ENCODE measurements around the gene TMEM256. TPM values are rescaled to one million over a fixed set of nuclear protein-coding genes. Genes with fewer than 3 reads are reported as not detected.
"Not testable (repeated sequence)": the region's sequence is repeated elsewhere in the genome, so short reads cannot be mapped to it uniquely, and the experiment has no call there.

Gene TMEM256
- total and polyA plus RNA-seq, 2 donors from 2014 or later, result 55.8 to 389 TPM

DNA sequence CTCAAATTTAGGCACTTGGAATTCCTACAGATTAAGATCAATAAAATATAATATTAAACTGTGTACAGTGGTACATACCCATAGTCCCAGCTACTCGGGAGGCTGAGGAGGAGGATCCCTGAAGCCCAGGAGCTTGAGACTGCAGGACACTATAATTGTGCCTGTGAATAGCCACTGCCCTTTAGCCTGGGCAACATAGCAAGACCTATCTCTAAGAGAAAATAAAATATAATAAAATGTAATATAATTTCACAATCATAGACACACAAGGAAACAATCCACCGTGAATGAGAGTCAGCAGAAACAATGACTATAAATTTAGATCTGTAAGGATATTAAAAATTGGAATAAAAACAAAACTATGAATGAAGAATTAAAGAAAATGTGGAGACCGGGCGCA, 33.0 kb downstream of the TMEM256 start:
- Histone ChIP-seq H3K4me1 (ENCODE audit: control insufficient read depth in 2 of 3, insufficient read depth in 2 of 3, low read depth in 1 of 3, low read length in 3 of 3) (no peaks in the 10 kb centered on the region), H3K27me3 (ENCODE audit: control insufficient read depth, insufficient read depth, low read length) (no peaks in the 10 kb centered on the region), H3K9ac (ENCODE audit: low read length in 3 of 3) (no peak overlapping the region), H3K27ac (ENCODE audit: low read depth in 2 of 2, low read length in 2 of 2) (no peak overlapping the region), H3K9me3 (ENCODE audit: control insufficient read depth in 2 of 3, insufficient read depth in 1 of 3, low read length in 3 of 3) (no peaks in the 10 kb centered on the region), H3K36me3 (ENCODE audit: control insufficient read depth in 2 of 3, insufficient read depth in 3 of 3, low read length in 3 of 3) (no peaks in the 10 kb centered on the region), H3K4me3 (ENCODE audit: low read length in 3 of 3) (no peak overlapping the region)
- FAIRE-seq (no peak), DNase-seq (no peak)
- intact Hi-C loops (cut with DNase I), result no loop called here
- TF ChIP-seq, protein P1, sequence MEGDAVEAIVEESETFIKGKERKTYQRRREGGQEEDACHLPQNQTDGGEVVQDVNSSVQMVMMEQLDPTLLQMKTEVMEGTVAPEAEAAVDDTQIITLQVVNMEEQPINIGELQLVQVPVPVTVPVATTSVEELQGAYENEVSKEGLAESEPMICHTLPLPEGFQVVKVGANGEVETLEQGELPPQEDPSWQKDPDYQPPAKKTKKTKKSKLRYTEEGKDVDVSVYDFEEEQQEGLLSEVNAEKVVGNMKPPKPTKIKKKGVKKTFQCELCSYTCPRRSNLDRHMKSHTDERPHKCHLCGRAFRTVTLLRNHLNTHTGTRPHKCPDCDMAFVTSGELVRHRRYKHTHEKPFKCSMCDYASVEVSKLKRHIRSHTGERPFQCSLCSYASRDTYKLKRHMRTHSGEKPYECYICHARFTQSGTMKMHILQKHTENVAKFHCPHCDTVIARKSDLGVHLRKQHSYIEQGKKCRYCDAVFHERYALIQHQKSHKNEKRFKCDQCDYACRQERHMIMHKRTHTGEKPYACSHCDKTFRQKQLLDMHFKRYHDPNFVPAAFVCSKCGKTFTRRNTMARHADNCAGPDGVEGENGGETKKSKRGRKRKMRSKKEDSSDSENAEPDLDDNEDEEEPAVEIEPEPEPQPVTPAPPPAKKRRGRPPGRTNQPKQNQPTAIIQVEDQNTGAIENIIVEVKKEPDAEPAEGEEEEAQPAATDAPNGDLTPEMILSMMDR (IDR thresholded peaks at IDR 0.05; ENCODE audit: borderline replicate concordance, extremely low read depth, insufficient read depth), result no peak

DNA sequence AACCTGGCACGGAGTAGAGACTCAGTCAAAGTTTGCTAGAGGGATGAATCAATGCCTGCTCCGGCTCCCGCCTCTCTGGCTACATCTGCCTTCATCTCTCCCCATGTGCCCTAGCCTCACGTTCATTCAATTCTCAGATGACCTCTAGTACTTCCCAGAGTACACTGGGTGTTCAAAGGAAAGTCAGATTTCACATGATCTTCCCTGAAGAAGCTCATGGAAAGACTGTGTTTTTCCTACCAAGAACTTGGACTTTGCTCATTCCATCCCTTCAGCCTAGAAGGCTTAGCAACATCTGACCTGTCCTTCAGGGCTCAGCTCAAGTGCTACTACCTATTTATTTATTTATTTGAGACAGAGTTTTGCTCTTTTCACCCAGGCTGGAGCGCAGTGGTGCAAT, 34.1 kb downstream of the TMEM256 start:
- TF ChIP-seq, protein P1 (IDR thresholded peaks at IDR 0.05; ENCODE audit: borderline replicate concordance, extremely low read depth, insufficient read depth), result no peak
- Histone ChIP-seq H3K9me3 (ENCODE audit: control insufficient read depth in 2 of 3, insufficient read depth in 1 of 3, low read length in 3 of 3) (no peaks in the 10 kb centered on the region), H3K36me3 (ENCODE audit: control insufficient read depth in 2 of 3, insufficient read depth in 3 of 3, low read length in 3 of 3) (no peaks in the 10 kb centered on the region), H3K27ac (ENCODE audit: low read depth in 2 of 2, low read length in 2 of 2) (no peak overlapping the region), H3K4me3 (ENCODE audit: low read length in 3 of 3) (no peak overlapping the region), H3K27me3 (ENCODE audit: control insufficient read depth, insufficient read depth, low read length) (no peaks in the 10 kb centered on the region), H3K9ac (ENCODE audit: low read length in 3 of 3) (no peak overlapping the region), H3K4me1 (ENCODE audit: control insufficient read depth in 2 of 3, insufficient read depth in 2 of 3, low read depth in 1 of 3, low read length in 3 of 3) (no peaks in the 10 kb centered on the region)
- DNase-seq (no peak), FAIRE-seq (no peak)
- intact Hi-C loops (cut with DNase I), result no loop called here

DNA sequence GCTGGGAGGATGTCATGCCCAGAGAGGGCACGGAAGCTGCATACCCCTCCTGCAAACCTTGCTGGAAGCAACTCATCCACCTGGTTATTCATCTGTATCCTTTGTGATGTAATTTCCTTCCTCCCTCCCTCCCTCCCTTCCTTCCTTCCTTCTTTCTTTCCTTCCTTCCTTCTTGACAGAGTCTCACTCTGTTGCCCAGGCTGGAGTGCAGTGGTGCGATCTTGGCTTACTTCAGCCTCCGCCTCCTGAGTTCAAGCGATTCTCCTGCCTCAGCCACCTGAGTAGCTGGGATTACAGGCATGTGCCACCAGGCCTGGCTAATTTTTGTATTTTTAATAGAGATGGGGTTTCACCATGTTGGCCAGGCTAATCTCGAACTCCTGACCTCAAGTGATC, 35.3 kb downstream of the TMEM256 start:
- H3K4me3 ChIP-seq (ENCODE audit: low read length in 3 of 3); H3K9ac ChIP-seq (ENCODE audit: low read length in 3 of 3); H3K36me3 ChIP-seq (ENCODE audit: control insufficient read depth in 2 of 3, insufficient read depth in 3 of 3, low read length in 3 of 3); DNase-seq; H3K27ac ChIP-seq (ENCODE audit: low read depth in 2 of 2, low read length in 2 of 2); FAIRE-seq; H3K9me3 ChIP-seq (ENCODE audit: control insufficient read depth in 2 of 3, insufficient read depth in 1 of 3, low read length in 3 of 3); H3K4me1 ChIP-seq (ENCODE audit: control insufficient read depth in 2 of 3, insufficient read depth in 2 of 3, low read depth in 1 of 3, low read length in 3 of 3); intact Hi-C loops (cut with DNase I); H3K27me3 ChIP-seq (ENCODE audit: control insufficient read depth, insufficient read depth, low read length): not testable (repeated sequence)

GRCh38 chr17:7367918-7368598, 35.8 kb downstream of the TMEM256 start:
- no peak for DNase-seq
- Histone ChIP-seq H3K4me1 (ENCODE audit: control insufficient read depth in 2 of 3, insufficient read depth in 2 of 3, low read depth in 1 of 3, low read length in 3 of 3) (no peaks in the 10 kb centered on the region), H3K36me3 (ENCODE audit: control insufficient read depth in 2 of 3, insufficient read depth in 3 of 3, low read length in 3 of 3) (no peaks in the 10 kb centered on the region), H3K27ac (ENCODE audit: low read depth in 2 of 2, low read length in 2 of 2) (no peak overlapping the region), H3K27me3 (ENCODE audit: control insufficient read depth, insufficient read depth, low read length) (no peaks in the 10 kb centered on the region), H3K9me3 (ENCODE audit: control insufficient read depth in 2 of 3, insufficient read depth in 1 of 3, low read length in 3 of 3) (no peaks in the 10 kb centered on the region), H3K9ac (ENCODE audit: low read length in 3 of 3) (no peak overlapping the region), H3K4me3 (ENCODE audit: low read length in 3 of 3) (no peak overlapping the region)
- intact Hi-C loops (cut with DNase I), result no loop called here
- TF ChIP-seq, protein P1 (IDR thresholded peaks at IDR 0.05; ENCODE audit: borderline replicate concordance, extremely low read depth, insufficient read depth), result no peak
- no peak for FAIRE-seq

Data from kidney (tissue), 14 donors.